Measurements from ENCODE around the gene OCA2.

OCA2 gene

GRCh38 chr15:27835233-27835939 is 263.7 kb downstream of the OCA2 start:
- Histone ChIP-seq H3K9ac (ENCODE audit: low read depth, low read length) (no peak overlapping the region), H3K27me3 (ENCODE audit: insufficient read depth, low read length) (no peaks in the 10 kb centered on the region), H3K4me1 (ENCODE audit: insufficient read depth, low read length) (no peaks in the 10 kb centered on the region), H3K36me3 (ENCODE audit: insufficient read depth, low read length) (no peaks in the 10 kb centered on the region), H3K9me3 (ENCODE audit: insufficient read depth, low read depth, low read length) (no peaks in the 10 kb centered on the region), H3K4me3 (ENCODE audit: low read length) (no peak overlapping the region), H3K27ac (ENCODE audit: low read depth, low read length) (no peak overlapping the region)
- WGBS: 93% methylated on average over 13 of the region's 13 CpGs

- no peaks in the 10 kb centered on the region for H3K9me3 ChIP-seq (ENCODE audit: insufficient read depth, low read depth, low read length)
- 90% methylated on average over 10 of the region's 10 CpGs for WGBS
- H3K9ac ChIP-seq (ENCODE audit: low read depth, low read length): no peak overlapping the region
- H3K36me3 ChIP-seq (ENCODE audit: insufficient read depth, low read length): no peaks in the 10 kb centered on the region
- H3K4me1 ChIP-seq (ENCODE audit: insufficient read depth, low read length): no peaks in the 10 kb centered on the region
- no peak overlapping the region for H3K4me3 ChIP-seq (ENCODE audit: low read length)
- no peak overlapping the region for H3K27ac ChIP-seq (ENCODE audit: low read depth, low read length)
- no peaks in the 10 kb centered on the region for H3K27me3 ChIP-seq (ENCODE audit: insufficient read depth, low read length)
These were observed 264.4 kb downstream of the OCA2 start for GRCh38 chr15:27834684-27835083.

DNA sequence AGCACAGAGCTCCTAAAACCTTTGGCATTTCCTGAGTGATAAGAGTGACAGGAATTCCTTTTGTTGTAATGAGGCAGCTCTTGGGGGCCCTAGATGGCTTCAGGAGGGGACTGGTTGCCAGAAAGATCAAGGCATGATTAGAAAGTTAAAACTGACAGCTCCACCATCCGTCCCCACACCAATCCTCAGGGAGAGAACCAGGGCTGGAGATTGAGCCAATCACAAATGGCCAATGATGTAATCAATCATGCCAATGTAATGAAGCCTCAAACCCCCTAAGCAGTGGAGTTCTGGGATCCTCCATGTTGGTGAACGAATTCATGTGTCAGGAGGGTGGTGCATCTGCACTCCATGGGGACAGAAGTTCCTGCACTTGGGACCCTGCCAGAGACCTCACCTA is 265.1 kb downstream of the OCA2 start:
- 82% methylated on average over 2 of the region's 2 CpGs for WGBS
- no peak overlapping the region for H3K9ac ChIP-seq (ENCODE audit: low read depth, low read length)

DNA sequence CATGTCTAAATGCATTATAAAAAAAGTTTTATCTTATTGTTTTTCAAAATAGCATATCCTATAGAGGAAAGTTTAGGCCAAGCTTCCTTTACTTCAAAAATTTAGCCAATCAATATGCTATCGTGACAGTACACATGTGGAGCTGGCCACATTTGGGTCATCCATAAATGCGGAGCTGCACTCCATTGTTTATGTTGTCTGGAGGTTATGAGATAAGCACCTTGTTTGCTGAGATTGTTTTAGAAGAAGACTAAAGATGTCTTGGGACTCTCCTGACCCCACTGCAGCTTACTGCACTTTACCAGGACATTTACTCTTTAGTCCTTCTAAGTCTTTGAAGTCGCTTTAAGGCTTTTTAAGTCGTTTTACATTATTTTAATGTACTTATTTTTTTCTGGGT is 265.9 kb downstream of the OCA2 start:
- H3K27ac ChIP-seq (ENCODE audit: low read depth, low read length): no peak overlapping the region
- no peaks in the 10 kb centered on the region for H3K27me3 ChIP-seq (ENCODE audit: insufficient read depth, low read length)
- H3K4me3 ChIP-seq (ENCODE audit: low read length): no peak overlapping the region
- H3K36me3 ChIP-seq (ENCODE audit: insufficient read depth, low read length): no peaks in the 10 kb centered on the region
- H3K4me1 ChIP-seq (ENCODE audit: insufficient read depth, low read length): no peaks in the 10 kb centered on the region
- no peaks in the 10 kb centered on the region for H3K9me3 ChIP-seq (ENCODE audit: insufficient read depth, low read depth, low read length)
- WGBS: 92% methylated on average over 3 of the region's 4 CpGs
- H3K9ac ChIP-seq (ENCODE audit: low read depth, low read length): no peak overlapping the region

More for the DNA sequence above, 265.1 kb downstream of the OCA2 start:
- Histone ChIP-seq H3K27ac (ENCODE audit: low read depth, low read length) (no peak overlapping the region), H3K4me3 (ENCODE audit: low read length) (no peak overlapping the region), H3K4me1 (ENCODE audit: insufficient read depth, low read length) (no peaks in the 10 kb centered on the region), H3K27me3 (ENCODE audit: insufficient read depth, low read length) (no peaks in the 10 kb centered on the region), H3K9me3 (ENCODE audit: insufficient read depth, low read depth, low read length) (no peaks in the 10 kb centered on the region), H3K36me3 (ENCODE audit: insufficient read depth, low read length) (no peaks in the 10 kb centered on the region)

GRCh38 chr15:27832237-27832596 is 266.9 kb downstream of the OCA2 start:
- 94% methylated on average over 7 of the region's 7 CpGs for WGBS
- no peaks in the 10 kb centered on the region for H3K9me3 ChIP-seq (ENCODE audit: insufficient read depth, low read depth, low read length)
- no peak overlapping the region for H3K9ac ChIP-seq (ENCODE audit: low read depth, low read length)
- no peaks in the 10 kb centered on the region for H3K4me1 ChIP-seq (ENCODE audit: insufficient read depth, low read length)
- no peak overlapping the region for H3K4me3 ChIP-seq (ENCODE audit: low read length)
- H3K27ac ChIP-seq (ENCODE audit: low read depth, low read length): no peak overlapping the region
- H3K36me3 ChIP-seq (ENCODE audit: insufficient read depth, low read length): no peaks in the 10 kb centered on the region
- no peaks in the 10 kb centered on the region for H3K27me3 ChIP-seq (ENCODE audit: insufficient read depth, low read length)

- Histone ChIP-seq H3K4me3 (ENCODE audit: low read length) (no peak overlapping the region), H3K4me1 (ENCODE audit: insufficient read depth, low read length) (no peaks in the 10 kb centered on the region), H3K9ac (ENCODE audit: low read depth, low read length) (no peak overlapping the region), H3K36me3 (ENCODE audit: insufficient read depth, low read length) (no peaks in the 10 kb centered on the region), H3K9me3 (ENCODE audit: insufficient read depth, low read depth, low read length) (no peaks in the 10 kb centered on the region), H3K27me3 (ENCODE audit: insufficient read depth, low read length) (no peaks in the 10 kb centered on the region), H3K27ac (ENCODE audit: low read depth, low read length) (no peak overlapping the region)
- whole genome bisulfite sequencing: 93% methylated on average over 28 of the region's 28 CpGs
These were observed 267.5 kb downstream of the OCA2 start for GRCh38 chr15:27831384-27832236.

- H3K27ac ChIP-seq (ENCODE audit: low read depth, low read length): no peak overlapping the region
- no peaks in the 10 kb centered on the region for H3K4me1 ChIP-seq (ENCODE audit: insufficient read depth, low read length)
- no peaks in the 10 kb centered on the region for H3K27me3 ChIP-seq (ENCODE audit: insufficient read depth, low read length)
- H3K9ac ChIP-seq (ENCODE audit: low read depth, low read length): no peak overlapping the region
- H3K9me3 ChIP-seq (ENCODE audit: insufficient read depth, low read depth, low read length): no peaks in the 10 kb centered on the region
- no peaks in the 10 kb centered on the region for H3K36me3 ChIP-seq (ENCODE audit: insufficient read depth, low read length)
- no peak overlapping the region for H3K4me3 ChIP-seq (ENCODE audit: low read length)
- WGBS: 92% methylated on average over 10 of the region's 10 CpGs
These were observed 270.4 kb downstream of the OCA2 start for GRCh38 chr15:27828746-27829145.

DNA sequence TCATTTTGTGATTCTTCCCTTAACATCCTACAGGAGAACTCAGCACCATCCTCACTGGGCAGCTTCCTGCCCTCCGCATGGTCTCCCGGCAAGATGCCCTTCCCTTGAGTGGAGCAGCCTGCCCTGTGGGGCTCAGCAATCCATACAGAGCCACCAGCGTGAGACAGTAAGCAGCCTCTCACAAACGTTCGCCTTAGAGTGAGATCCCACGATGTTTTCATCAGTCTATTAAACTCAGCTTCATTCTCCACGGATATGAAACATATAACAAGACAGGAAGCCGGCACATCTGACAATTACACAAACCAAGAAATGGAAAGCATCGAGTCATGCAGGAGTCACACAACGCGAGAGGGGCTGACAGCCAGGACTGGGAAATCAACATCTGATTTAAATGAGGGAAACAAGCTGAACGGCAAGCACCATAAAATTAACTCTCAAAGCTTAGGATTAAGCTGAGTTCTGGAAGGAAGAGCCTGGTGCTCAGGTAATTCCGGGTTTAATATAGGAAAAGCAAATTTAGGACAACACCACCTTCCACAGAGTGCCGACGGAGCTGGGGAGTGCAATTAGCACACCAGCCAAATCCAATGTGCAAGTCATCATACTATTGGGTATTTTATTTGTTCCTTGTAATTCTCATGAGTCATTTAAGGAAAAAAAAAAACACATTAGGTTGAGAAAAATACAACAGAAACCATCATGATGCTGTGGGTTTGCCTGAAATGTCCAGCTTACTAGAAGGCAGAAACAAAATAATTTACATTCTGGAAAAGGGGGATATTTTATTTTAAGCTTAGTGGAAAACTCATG is 272.0 kb downstream of the OCA2 start:
- Histone ChIP-seq H3K4me1 (ENCODE audit: insufficient read depth, low read length) (no peaks in the 10 kb centered on the region), H3K9ac (ENCODE audit: low read depth, low read length) (no peak overlapping the region), H3K36me3 (ENCODE audit: insufficient read depth, low read length) (no peaks in the 10 kb centered on the region), H3K9me3 (ENCODE audit: insufficient read depth, low read depth, low read length) (no peaks in the 10 kb centered on the region), H3K27me3 (ENCODE audit: insufficient read depth, low read length) (no peaks in the 10 kb centered on the region), H3K27ac (ENCODE audit: low read depth, low read length) (no peak overlapping the region), H3K4me3 (ENCODE audit: low read length) (no peak overlapping the region)
- WGBS: 80% methylated on average over 15 of the region's 15 CpGs

GRCh38 chr15:27826411-27826810 is 272.7 kb downstream of the OCA2 start:
- WGBS: 68% methylated on average over 7 of the region's 7 CpGs
- H3K36me3 ChIP-seq (ENCODE audit: insufficient read depth, low read length): no peaks in the 10 kb centered on the region
- H3K9me3 ChIP-seq (ENCODE audit: insufficient read depth, low read depth, low read length): no peaks in the 10 kb centered on the region
- H3K4me3 ChIP-seq (ENCODE audit: low read length): no peak overlapping the region
- H3K9ac ChIP-seq (ENCODE audit: low read depth, low read length): no peak overlapping the region
- no peaks in the 10 kb centered on the region for H3K4me1 ChIP-seq (ENCODE audit: insufficient read depth, low read length)
- H3K27me3 ChIP-seq (ENCODE audit: insufficient read depth, low read length): no peaks in the 10 kb centered on the region
- no peak overlapping the region for H3K27ac ChIP-seq (ENCODE audit: low read depth, low read length)

DNA sequence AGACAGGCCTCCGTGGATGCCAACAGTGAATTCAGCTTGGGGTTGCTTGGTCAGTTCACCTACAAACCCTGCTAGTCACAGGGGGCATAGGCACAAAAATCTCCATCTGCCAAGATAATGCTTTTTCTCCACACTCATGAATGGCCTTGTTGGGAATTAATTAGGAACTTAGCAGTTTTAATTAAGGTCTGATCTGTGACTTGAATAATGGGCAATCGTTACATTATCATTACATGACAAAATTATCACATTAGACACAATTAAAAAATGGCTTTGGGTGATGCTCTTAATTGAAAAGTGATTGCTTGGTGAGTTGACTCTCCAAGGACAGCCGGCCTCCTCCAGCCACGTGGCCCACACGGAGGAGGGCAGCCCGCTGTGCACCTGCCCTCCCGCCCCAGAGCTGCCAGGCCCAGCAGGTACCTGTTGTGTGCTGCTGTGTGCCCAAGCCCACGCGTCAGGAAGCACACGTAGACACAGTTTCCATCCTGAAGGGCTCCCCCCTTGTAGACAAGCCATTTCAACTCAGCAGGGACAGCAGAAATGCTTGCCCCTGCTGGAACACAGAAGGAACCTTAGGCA is 274.2 kb downstream of the OCA2 start:
- no peaks in the 10 kb centered on the region for H3K9me3 ChIP-seq (ENCODE audit: insufficient read depth, low read depth, low read length)
- no peaks in the 10 kb centered on the region for H3K27me3 ChIP-seq (ENCODE audit: insufficient read depth, low read length)
- H3K27ac ChIP-seq (ENCODE audit: low read depth, low read length): no peak overlapping the region
- H3K4me3 ChIP-seq (ENCODE audit: low read length): no peak overlapping the region
- no peak overlapping the region for H3K9ac ChIP-seq (ENCODE audit: low read depth, low read length)
- no peaks in the 10 kb centered on the region for H3K4me1 ChIP-seq (ENCODE audit: insufficient read depth, low read length)
- H3K36me3 ChIP-seq (ENCODE audit: insufficient read depth, low read length): no peaks in the 10 kb centered on the region
- WGBS: 89% methylated on average over 9 of the region's 10 CpGs

- H3K9me3 ChIP-seq (ENCODE audit: insufficient read depth, low read depth, low read length): no peaks in the 10 kb centered on the region
- no peaks in the 10 kb centered on the region for H3K4me1 ChIP-seq (ENCODE audit: insufficient read depth, low read length)
- H3K9ac ChIP-seq (ENCODE audit: low read depth, low read length): no peak overlapping the region
- H3K36me3 ChIP-seq (ENCODE audit: insufficient read depth, low read length): no peaks in the 10 kb centered on the region
- H3K27me3 ChIP-seq (ENCODE audit: insufficient read depth, low read length): no peaks in the 10 kb centered on the region
- no peak overlapping the region for H3K27ac ChIP-seq (ENCODE audit: low read depth, low read length)
- no peak overlapping the region for H3K4me3 ChIP-seq (ENCODE audit: low read length)
- WGBS: 78% methylated on average over 3 of the region's 3 CpGs
These were observed 277.8 kb downstream of the OCA2 start for GRCh38 chr15:27821273-27821672.

Measured in HUES64 (cell line).